Right lobe of liver (tissue), 6 donors: ENCODE results near the gene SFSWAP. TPM values are rescaled to one million over a fixed set of nuclear protein-coding genes. Genes with fewer than 3 reads are reported as not detected.

Experiments
- ATAC-seq, 4 donors: fragments of 200-7000 bp; cut with Tn5 transposase; one replicate each; pipeline ENCODE4 v1.9.1; 2020; ENCODE audit warnings: mild to moderate bottlenecking in 4 of 4, moderate library complexity in 4 of 4
- DNase-seq, 3 donors: peaks; one replicate each; pipeline ENCODE4 v3.0.0-alpha.2; 2020
- H3K27ac ChIP-seq, 3 donors: fragments of 200-600 bp; one replicate each; pipeline ENCODE4 v1.8.0; 2022
- H3K27me3 ChIP-seq, 2 donors: fragments of 200-600 bp; one replicate each; pipeline ENCODE4 v1.8.0; 2022
- H3K36me3 ChIP-seq, 4 donors: fragments of 200-600 bp; sonication (generic) in 1 of 4; one replicate each; pipeline versions ENCODE4 v1.5.1 to v1.8.0; 2017 to 2022; ENCODE audit warnings: control low read depth in 1 of 4
- H3K4me1 ChIP-seq, 4 donors: fragments of 200-600 bp; sonication (generic) in 1 of 4; one replicate each; pipeline versions ENCODE4 v1.5.1 to v1.8.0; 2017 to 2022; ENCODE audit warnings: control low read depth in 1 of 4
- H3K4me3 ChIP-seq, 3 donors: fragments of 200-600 bp; one replicate each; pipeline ENCODE4 v1.8.0; 2022
- H3K9me3 ChIP-seq, 4 donors: fragments of 200-600 bp; sonication (generic) in 1 of 4; one replicate each; pipeline versions ENCODE4 v1.5.1 to v1.8.0; 2017 to 2022; ENCODE audit warnings: control low read depth in 1 of 4
- POLR2A ChIP-seq: fragments of 450-650 bp; IDR thresholded peaks from one replicate; pipeline ENCODE4 v1.6.1; 2017; ENCODE audit warnings: antibody characterized with exemption, mild to moderate bottlenecking
- WGBS: methylation state at CpG from one replicate; pipeline ENCODE4 v1.1.6; 2018; ENCODE audit warnings: low coverage, low lambda C conversion rate; ENCODE audit not compliant: insufficient coverage; ENCODE audit errors: missing lambda C conversion rate; 5-methylcytosine and 5-hydroxymethylcytosine counted together
- intact Hi-C, 2 donors: fragments of 100-400 bp; cut with DNase I; formaldehyde crosslinking; loops; one replicate each; pipeline versions ENCODE4 v1.11.2 to v1.14.1; 2022
- total RNA-seq, 6 experiments: library from RNA; depleted of rRNA in 2 of 6; stranded (reverse); fragments of >200 nt in 2 of 6; fragmentation: NEBNext Ultra II Directional in 3 of 6; extraction: Animal tissue kit (Norgen Biotek cat#: 25700) in 3 of 6; gene quantifications; one replicate each; pipeline versions ENCODE4 v1.1.0 to v1.2.4, GENCODE V29; 2016 to 2023
- TF ChIP-seq, protein P1 (sequence below), 4 donors: fragments of 200-600 bp in 3 of 4; fragments of 450-650 bp in 1 of 4; IDR thresholded peaks; one replicate each; pipeline versions ENCODE4 v1.5.1 to v1.8.0; 2016 to 2022; ENCODE audit warnings: antibody characterized with exemption in 4 of 4, mild to moderate bottlenecking in 2 of 4
- donor health status: DM: no; HTN: yes; CAD: no.
- donor health status: DM: no; HTN: no; CAD: no.
- donor health status: DM: no; HTN: no; CAD: no.
- donor health status: DM: no; HTN: yes; CAD: no.
- donor health status: DM: no; HTN: yes; CAD: no.

Gene SFSWAP
- total RNA-seq, 6 experiments from 2014 or later, result 9.8 to 20.2 (median 13.1) TPM

- peaks cover 0 to 16% of the 10 kb centered on the region in 2 donors for H3K27me3 ChIP-seq
- intact Hi-C loops, result no loop called here
- no peaks in the 10 kb centered on the region for H3K36me3 ChIP-seq
- H3K4me3 ChIP-seq, result no peak overlapping the region
- H3K9me3 ChIP-seq, result no peaks in the 10 kb centered on the region
- TF ChIP-seq POLR2A, result no peak
- TF ChIP-seq, protein P1, sequence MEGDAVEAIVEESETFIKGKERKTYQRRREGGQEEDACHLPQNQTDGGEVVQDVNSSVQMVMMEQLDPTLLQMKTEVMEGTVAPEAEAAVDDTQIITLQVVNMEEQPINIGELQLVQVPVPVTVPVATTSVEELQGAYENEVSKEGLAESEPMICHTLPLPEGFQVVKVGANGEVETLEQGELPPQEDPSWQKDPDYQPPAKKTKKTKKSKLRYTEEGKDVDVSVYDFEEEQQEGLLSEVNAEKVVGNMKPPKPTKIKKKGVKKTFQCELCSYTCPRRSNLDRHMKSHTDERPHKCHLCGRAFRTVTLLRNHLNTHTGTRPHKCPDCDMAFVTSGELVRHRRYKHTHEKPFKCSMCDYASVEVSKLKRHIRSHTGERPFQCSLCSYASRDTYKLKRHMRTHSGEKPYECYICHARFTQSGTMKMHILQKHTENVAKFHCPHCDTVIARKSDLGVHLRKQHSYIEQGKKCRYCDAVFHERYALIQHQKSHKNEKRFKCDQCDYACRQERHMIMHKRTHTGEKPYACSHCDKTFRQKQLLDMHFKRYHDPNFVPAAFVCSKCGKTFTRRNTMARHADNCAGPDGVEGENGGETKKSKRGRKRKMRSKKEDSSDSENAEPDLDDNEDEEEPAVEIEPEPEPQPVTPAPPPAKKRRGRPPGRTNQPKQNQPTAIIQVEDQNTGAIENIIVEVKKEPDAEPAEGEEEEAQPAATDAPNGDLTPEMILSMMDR (IDR thresholded peaks at IDR 0.05), result no peak
- H3K27ac ChIP-seq, result no peak overlapping the region
- peaks cover 0 to 23% (median 0%) of the 10 kb centered on the region in 4 donors for H3K4me1 ChIP-seq
- DNase-seq (no peak), ATAC-seq (no peak)
- 35% methylated on average over 15 of the region's 16 CpGs for WGBS
Measured at GRCh38 chr12:131831635-131832041, 120.7 kb downstream of the SFSWAP start.

- Histone ChIP-seq H3K4me3 (no peak overlapping the region), H3K27ac (no peak overlapping the region), H3K4me1 (peaks cover 0 to 23% (median 0%) of the 10 kb centered on the region in 4 donors), H3K27me3 (peaks cover 0 to 16% of the 10 kb centered on the region in 2 donors), H3K36me3 (no peaks in the 10 kb centered on the region), H3K9me3 (no peaks in the 10 kb centered on the region)
- TF ChIP-seq, protein P1 (IDR thresholded peaks at IDR 0.05), result no peak
- no peak for TF ChIP-seq POLR2A
- intact Hi-C loops, result no loop called here
- 30% methylated on average over 6 of the region's 31 CpGs for WGBS
- ATAC-seq (peak in 1 of 4 donors; percentile 67), DNase-seq (peak in 1 of 3 donors; percentile 66)
Measured at GRCh38 chr12:131832321-131833231, 121.7 kb downstream of the SFSWAP start.

GRCh38 chr12:131833288-131833895, 122.5 kb downstream of the SFSWAP start:
- no peak for TF ChIP-seq POLR2A
- TF ChIP-seq, protein P1 (IDR thresholded peaks at IDR 0.05), result no peak
- Histone ChIP-seq H3K4me3 (no peak overlapping the region), H3K27me3 (peaks cover 0 to 16% of the 10 kb centered on the region in 2 donors), H3K4me1 (peaks cover 0 to 23% (median 0%) of the 10 kb centered on the region in 4 donors), H3K27ac (no peak overlapping the region), H3K9me3 (no peaks in the 10 kb centered on the region), H3K36me3 (no peaks in the 10 kb centered on the region)
- WGBS, result no CpG with 5 or more reads among the region's 23 CpGs
- no peak for DNase-seq
- intact Hi-C loops, result no loop called here
- no peak for ATAC-seq

- intact Hi-C loops, result no loop called here
- WGBS, result 12% methylated on average over 3 of the region's 23 CpGs
- DNase-seq, result no peak
- Histone ChIP-seq H3K27me3 (peaks cover 0 to 11% of the 10 kb centered on the region in 2 donors), H3K36me3 (no peaks in the 10 kb centered on the region), H3K4me1 (peaks cover 0 to 18% (median 0%) of the 10 kb centered on the region in 4 donors), H3K4me3 (no peak overlapping the region), H3K9me3 (no peaks in the 10 kb centered on the region), H3K27ac (no peak overlapping the region)
- TF ChIP-seq, protein P1 (IDR thresholded peaks at IDR 0.05), result no peak
- TF ChIP-seq POLR2A, result no peak
- ATAC-seq, result no peak
Measured at GRCh38 chr12:131833896-131834641, 123.2 kb downstream of the SFSWAP start.
